Right cardiac atrium (tissue), 5 donors: ENCODE results near the gene CUBN. TPM values are rescaled to one million over a fixed set of nuclear protein-coding genes. Genes with fewer than 3 reads are reported as not detected.

Source experiments
- ATAC-seq, 2 donors: fragments of 200-7000 bp; cut with Tn5 transposase; one replicate each; pipeline versions ENCODE4 v1.8.0 to v1.9.1; 2020; ENCODE audit warnings: moderate library complexity in 2 of 2, mild to moderate bottlenecking in 1 of 2
- DNase-seq, 3 donors: peaks; one replicate each; pipeline ENCODE4 v3.0.0-alpha.2; 2020
- H3K27ac ChIP-seq: one replicate; pipeline ENCODE4 v1.5.1; 2013; ENCODE audit warnings: mild to moderate bottlenecking, low read length, control low read depth, moderate library complexity
- H3K27me3 ChIP-seq: one replicate; pipeline ENCODE4 v1.6.1; 2013; ENCODE audit not compliant: control insufficient read depth, insufficient read depth
- H3K4me1 ChIP-seq: one replicate; pipeline ENCODE4 v1.6.1; 2013; ENCODE audit warnings: low read length; ENCODE audit not compliant: control insufficient read depth, insufficient read depth
- H3K4me3 ChIP-seq: one replicate; pipeline ENCODE4 v1.5.1; 2013; ENCODE audit warnings: low read length, control low read depth
- H3K9me3 ChIP-seq: one replicate; pipeline ENCODE4 v1.6.1; 2013; ENCODE audit warnings: low read length; ENCODE audit not compliant: control insufficient read depth
- WGBS: extraction: QIAGEN DNeasy Blood & Tissue Kit; methylation state at CpG from one replicate; pipeline ENCODE4 v1.1.7; 2013; 5-methylcytosine and 5-hydroxymethylcytosine counted together
- intact Hi-C, 4 donors: fragments of 100-400 bp; cut with DNase I; formaldehyde crosslinking; loops; one replicate each; pipeline versions ENCODE4 v1.11.0 to v1.14.0; 2022 to 2023
- polyA plus RNA-seq: library from polyadenylated mRNA; stranded (reverse); fragments of 200-250 nt; gene quantifications from one replicate; pipeline ENCODE4 v1.2.3, GENCODE V29; 2013
- total RNA-seq, 4 donors: library from RNA; stranded (reverse); fragmentation: NEBNext Ultra II Directional; extraction: Animal tissue kit (Norgen Biotek cat#: 25700); gene quantifications; one replicate each; pipeline ENCODE4 v1.2.1, GENCODE V29; 2021
- donor health status: healthy with polysubstance abuse.
- donor health status: DM: no; HTN: yes; CAD: no.
- donor health status: DM: no; HTN: no; CAD: no.
- donor health status: DM: no; HTN: yes; CAD: no; lungs with severe emphysema.
- donor health status: DM: yes; HTN: yes; CAD: no.

The CUBN gene
- total and polyA plus RNA-seq, 5 donors = 0.41 to 1.3 (median 0.91) TPM

DNA sequence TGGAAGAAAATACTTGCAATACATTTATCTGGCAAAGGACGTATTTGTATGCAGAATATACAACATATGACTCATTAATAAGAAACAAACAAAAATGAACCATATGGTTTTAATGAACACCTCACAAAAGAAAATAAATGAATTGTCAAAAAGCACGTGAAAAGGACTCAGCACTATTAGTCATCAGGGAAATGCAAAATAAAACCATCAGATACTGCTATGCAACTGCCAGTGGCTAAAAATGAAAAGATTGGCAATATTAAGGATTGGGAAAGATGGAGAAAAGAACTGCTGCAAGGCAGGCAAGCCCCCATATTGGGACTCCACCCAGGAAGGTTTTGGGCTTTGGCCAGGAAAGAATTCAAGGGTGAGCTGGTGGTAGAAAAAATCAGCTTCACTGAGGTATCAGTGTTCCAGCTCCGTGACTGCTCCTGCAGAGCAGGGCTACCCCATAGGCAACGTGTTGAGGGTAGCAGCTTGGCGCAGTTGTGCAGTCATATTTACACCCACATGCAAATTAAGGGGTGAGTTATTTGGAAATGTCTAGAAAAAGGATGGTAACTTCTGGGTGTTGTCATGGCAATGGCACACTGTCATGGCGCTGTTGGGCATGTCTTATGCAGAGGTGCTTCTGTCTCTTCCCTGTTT lies 72.7 kb downstream of the CUBN start:
- Histone ChIP-seq H3K27ac (no peak overlapping the region), H3K9me3 (no peaks in the 10 kb centered on the region), H3K4me3 (no peak overlapping the region), H3K27me3 (no peaks in the 10 kb centered on the region), H3K4me1 (no peaks in the 10 kb centered on the region)
- no peak for DNase-seq
- ATAC-seq = no peak
- intact Hi-C loops = no loop called here
- WGBS = 80% methylated on average over 6 of the region's 6 CpGs

- intact Hi-C loops = no loop called here
- Histone ChIP-seq H3K27ac (no peak overlapping the region), H3K27me3 (no peaks in the 10 kb centered on the region), H3K4me1 (no peaks in the 10 kb centered on the region), H3K4me3 (no peak overlapping the region), H3K9me3 (no peaks in the 10 kb centered on the region)
- DNase-seq = no peak
- no peak for ATAC-seq
- 89% methylated on average over 3 of the region's 3 CpGs for WGBS
These were observed 76.1 kb downstream of the CUBN start for GRCh38 chr10:17053513-17053912.

GRCh38 chr10:17053061-17053460 lies 76.5 kb downstream of the CUBN start:
- Histone ChIP-seq H3K4me1 (no peaks in the 10 kb centered on the region), H3K27ac (no peak overlapping the region), H3K27me3 (no peaks in the 10 kb centered on the region), H3K4me3 (no peak overlapping the region), H3K9me3 (no peaks in the 10 kb centered on the region)
- ATAC-seq = no peak
- no peak for DNase-seq
- intact Hi-C loops = no loop called here

- 93% methylated on average over 3 of the region's 3 CpGs for WGBS
- no peak for ATAC-seq
These were observed 77.8 kb downstream of the CUBN start for GRCh38 chr10:17051851-17052250.

DNA sequence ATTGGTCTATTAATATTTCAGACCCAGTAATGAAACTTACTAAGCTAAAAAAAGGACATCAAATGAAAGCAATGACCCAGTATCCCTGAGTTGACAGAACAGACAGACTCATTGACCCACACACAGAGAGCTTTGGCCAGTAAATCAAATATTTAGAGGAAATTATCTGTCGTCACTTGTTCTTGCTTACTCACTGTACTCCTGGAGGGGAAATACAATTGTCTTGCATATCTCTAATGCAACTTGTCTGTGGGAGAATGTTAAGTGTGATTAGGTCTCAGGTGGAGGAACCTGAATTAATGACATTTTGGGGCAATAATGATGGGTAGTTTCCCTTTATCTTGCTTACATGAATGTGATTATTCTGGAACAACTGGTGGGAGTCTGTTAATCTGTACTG lies 80.4 kb downstream of the CUBN start:
- H3K4me3 ChIP-seq = no peak overlapping the region
- DNase-seq (no peak), ATAC-seq (peak in 1 of 2 donors; percentile 37)
- H3K27ac ChIP-seq = no peak overlapping the region
- WGBS = 46% methylated on average over 1 of the region's 1 CpG
- no peaks in the 10 kb centered on the region for H3K4me1 ChIP-seq
- no peaks in the 10 kb centered on the region for H3K9me3 ChIP-seq
- intact Hi-C loops = no loop called here
- H3K27me3 ChIP-seq = no peaks in the 10 kb centered on the region

More at GRCh38 chr10:17051851-17052250, 77.8 kb downstream of the CUBN start:
- no peak overlapping the region for H3K4me3 ChIP-seq
- no peak for DNase-seq
- intact Hi-C loops = no loop called here
- H3K27me3 ChIP-seq = no peaks in the 10 kb centered on the region
- no peaks in the 10 kb centered on the region for H3K9me3 ChIP-seq
- H3K4me1 ChIP-seq = no peaks in the 10 kb centered on the region
- H3K27ac ChIP-seq = no peak overlapping the region

GRCh38 chr10:17047908-17048307 lies 81.7 kb downstream of the CUBN start:
- Histone ChIP-seq H3K4me3 (no peak overlapping the region), H3K27ac (no peak overlapping the region), H3K9me3 (no peaks in the 10 kb centered on the region), H3K4me1 (no peaks in the 10 kb centered on the region), H3K27me3 (no peaks in the 10 kb centered on the region)
- WGBS = 83% methylated on average over 3 of the region's 3 CpGs
- no peak for ATAC-seq
- intact Hi-C loops = no loop called here
- no peak for DNase-seq

DNA sequence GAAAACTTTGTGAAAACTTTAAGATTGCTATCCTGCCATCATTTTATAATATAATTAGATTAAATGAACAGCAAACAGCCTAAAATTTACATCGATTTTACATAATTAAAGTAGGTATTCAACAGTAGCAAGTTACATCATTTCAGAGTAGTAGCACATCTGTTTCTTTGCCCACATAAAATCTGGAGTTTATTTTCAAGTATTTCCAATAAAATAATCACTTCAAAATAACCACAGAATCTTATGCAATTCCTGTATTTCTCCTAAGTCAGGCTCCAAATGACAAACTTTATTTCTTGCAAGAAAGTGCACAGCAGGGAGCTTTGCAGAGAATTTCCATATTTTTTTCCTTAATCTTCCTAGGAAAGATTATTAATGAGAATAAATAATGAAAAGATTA lies 82.6 kb downstream of the CUBN start:
- 72% methylated on average over 1 of the region's 1 CpG for WGBS
- Histone ChIP-seq H3K27ac (no peak overlapping the region), H3K4me3 (no peak overlapping the region), H3K9me3 (no peaks in the 10 kb centered on the region), H3K27me3 (no peaks in the 10 kb centered on the region), H3K4me1 (no peaks in the 10 kb centered on the region)
- DNase-seq (no peak), ATAC-seq (no peak)
- intact Hi-C loops = no loop called here

- DNase-seq (no peak), ATAC-seq (no peak)
- Histone ChIP-seq H3K4me3 (no peak overlapping the region), H3K27me3 (no peaks in the 10 kb centered on the region), H3K27ac (no peak overlapping the region), H3K4me1 (no peaks in the 10 kb centered on the region), H3K9me3 (no peaks in the 10 kb centered on the region)
- intact Hi-C loops = no loop called here
- 75% methylated on average over 8 of the region's 8 CpGs for whole genome bisulfite sequencing
These were observed 86.0 kb downstream of the CUBN start for GRCh38 chr10:17043586-17043985.

GRCh38 chr10:17041626-17042520 lies 87.7 kb downstream of the CUBN start:
- intact Hi-C loops = no loop called here
- no peaks in the 10 kb centered on the region for H3K4me1 ChIP-seq
- WGBS = 86% methylated on average over 7 of the region's 7 CpGs
- H3K9me3 ChIP-seq = no peaks in the 10 kb centered on the region
- H3K27me3 ChIP-seq = no peaks in the 10 kb centered on the region
- H3K27ac ChIP-seq = no peak overlapping the region
- ATAC-seq = no peak
- DNase-seq = no peak
- H3K4me3 ChIP-seq = no peak overlapping the region

GRCh38 chr10:17038627-17039026 lies 91.0 kb downstream of the CUBN start:
- DNase-seq (peak; percentile 75 to 85 (median 77)), ATAC-seq (peak; percentile 86 to 92)
- Histone ChIP-seq H3K4me1 (no peaks in the 10 kb centered on the region), H3K9me3 (no peaks in the 10 kb centered on the region), H3K27me3 (no peaks in the 10 kb centered on the region), H3K4me3 (no peak overlapping the region), H3K27ac (peak overlapping the region; percentile 98)
- intact Hi-C loops = no loop called here
- WGBS = 53% methylated on average over 5 of the region's 5 CpGs

GRCh38 chr10:17037910-17038309 lies 91.7 kb downstream of the CUBN start:
- no peaks in the 10 kb centered on the region for H3K9me3 ChIP-seq
- intact Hi-C loops = no loop called here
- H3K4me3 ChIP-seq = no peak overlapping the region
- peak overlapping the region; percentile 56 for H3K27ac ChIP-seq
- ATAC-seq (no peak), DNase-seq (no peak)
- H3K27me3 ChIP-seq = no peaks in the 10 kb centered on the region
- H3K4me1 ChIP-seq = peaks cover 2% of the 10 kb centered on the region
- WGBS = 88% methylated on average over 6 of the region's 6 CpGs
